ENCODE measurements around the gene MLLT10.

The MLLT10 gene

GRCh38 chr10:21512573-21513404, 21.2 kb upstream of the MLLT10 start:
- no peak for DNase-seq (ENCODE audit: low read depth)
- H3K4me3 ChIP-seq (ENCODE audit: low read depth, low read length), result no peak overlapping the region
- TF ChIP-seq CTCF (IDR thresholded peaks at IDR 0.05; ENCODE audit: control insufficient read depth, extremely low read depth, insufficient read depth), result no peak

GRCh38 chr10:21513405-21513788, 20.6 kb upstream of the MLLT10 start:
- no peak overlapping the region for H3K4me3 ChIP-seq (ENCODE audit: low read depth, low read length)
- no peak for TF ChIP-seq CTCF (IDR thresholded peaks at IDR 0.05; ENCODE audit: control insufficient read depth, extremely low read depth, insufficient read depth)

GRCh38 chr10:21514129-21514817, 19.8 kb upstream of the MLLT10 start:
- no peak overlapping the region for H3K4me3 ChIP-seq (ENCODE audit: low read depth, low read length)
- no peak for DNase-seq (ENCODE audit: low read depth)
- no peak for TF ChIP-seq CTCF (IDR thresholded peaks at IDR 0.05; ENCODE audit: control insufficient read depth, extremely low read depth, insufficient read depth)

More at GRCh38 chr10:21513405-21513788, 20.6 kb upstream of the MLLT10 start:
- no peak for DNase-seq (ENCODE audit: low read depth)

- no peak overlapping the region for H3K4me3 ChIP-seq (ENCODE audit: low read depth, low read length)
- no peak for DNase-seq (ENCODE audit: low read depth)
- no peak for TF ChIP-seq CTCF (IDR thresholded peaks at IDR 0.05; ENCODE audit: control insufficient read depth, extremely low read depth, insufficient read depth)
These were observed 19.1 kb upstream of the MLLT10 start for GRCh38 chr10:21514818-21515351.

- no peak for DNase-seq (ENCODE audit: low read depth)
- peak overlapping the region; percentile 55; the same call in 1 of the 2 replicates for H3K4me3 ChIP-seq (ENCODE audit: low read depth, low read length)
- no peak for TF ChIP-seq CTCF (IDR thresholded peaks at IDR 0.05; ENCODE audit: control insufficient read depth, extremely low read depth, insufficient read depth)
These were observed 18.4 kb upstream of the MLLT10 start for GRCh38 chr10:21515361-21516241.

All from LNCaP clone FGC (cell line).